ENCODE results near the gene UROC1. TPM values are rescaled to one million over a fixed set of nuclear protein-coding genes. Genes with fewer than 3 reads are reported as not detected.

The UROC1 gene
- total and polyA plus RNA-seq, 4 donors: 0.01 to 0.21 (median 0.08) TPM

DNA sequence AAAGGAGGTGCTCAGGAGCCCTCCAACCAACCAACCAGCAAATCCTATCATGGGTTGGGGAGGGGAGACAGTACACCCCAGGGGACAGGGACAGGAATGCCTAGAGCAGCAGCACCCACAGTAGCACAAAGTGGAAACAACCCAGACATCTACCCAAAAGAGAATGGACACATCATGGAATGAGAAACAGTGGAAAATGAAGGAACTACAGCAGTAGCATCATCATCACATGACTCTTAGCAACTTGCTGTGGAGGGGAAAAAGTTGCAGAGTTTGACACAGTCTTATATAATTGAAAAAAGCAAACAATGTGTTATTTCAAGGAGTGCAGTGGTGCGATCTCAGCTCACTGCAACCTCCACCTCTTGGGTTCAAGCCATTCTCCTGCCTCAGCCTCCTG, 30.1 kb upstream of the UROC1 start:
- Histone ChIP-seq H3K4me3 (no peak overlapping the region), H3K4me1 (ENCODE audit: control insufficient read depth in 5 of 5, insufficient read depth in 5 of 5, low read length in 5 of 5) (no peaks in the 10 kb centered on the region), H3K9me3 (ENCODE audit: control insufficient read depth in 4 of 4, insufficient read depth in 3 of 4, low read length in 3 of 4) (peaks cover 0 to 1% (median 0%) of the 10 kb centered on the region in 4 donors), H3K27me3 (ENCODE audit: control insufficient read depth in 3 of 3, insufficient read depth in 3 of 3, low read length in 2 of 3) (peaks cover 0 to 10% (median 0%) of the 10 kb centered on the region in 3 donors), H3K9ac (ENCODE audit: insufficient read depth in 1 of 2, low read length in 2 of 2) (no peak overlapping the region), H3K27ac (ENCODE audit: low read depth in 1 of 2, low read length in 1 of 2) (no peak overlapping the region), H3K36me3 (ENCODE audit: control insufficient read depth in 4 of 4, insufficient read depth in 4 of 4, low read length in 4 of 4) (no peaks in the 10 kb centered on the region)
- TF ChIP-seq, protein P1, sequence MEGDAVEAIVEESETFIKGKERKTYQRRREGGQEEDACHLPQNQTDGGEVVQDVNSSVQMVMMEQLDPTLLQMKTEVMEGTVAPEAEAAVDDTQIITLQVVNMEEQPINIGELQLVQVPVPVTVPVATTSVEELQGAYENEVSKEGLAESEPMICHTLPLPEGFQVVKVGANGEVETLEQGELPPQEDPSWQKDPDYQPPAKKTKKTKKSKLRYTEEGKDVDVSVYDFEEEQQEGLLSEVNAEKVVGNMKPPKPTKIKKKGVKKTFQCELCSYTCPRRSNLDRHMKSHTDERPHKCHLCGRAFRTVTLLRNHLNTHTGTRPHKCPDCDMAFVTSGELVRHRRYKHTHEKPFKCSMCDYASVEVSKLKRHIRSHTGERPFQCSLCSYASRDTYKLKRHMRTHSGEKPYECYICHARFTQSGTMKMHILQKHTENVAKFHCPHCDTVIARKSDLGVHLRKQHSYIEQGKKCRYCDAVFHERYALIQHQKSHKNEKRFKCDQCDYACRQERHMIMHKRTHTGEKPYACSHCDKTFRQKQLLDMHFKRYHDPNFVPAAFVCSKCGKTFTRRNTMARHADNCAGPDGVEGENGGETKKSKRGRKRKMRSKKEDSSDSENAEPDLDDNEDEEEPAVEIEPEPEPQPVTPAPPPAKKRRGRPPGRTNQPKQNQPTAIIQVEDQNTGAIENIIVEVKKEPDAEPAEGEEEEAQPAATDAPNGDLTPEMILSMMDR (IDR thresholded peaks at IDR 0.05; ENCODE audit: control extremely low read depth, extremely low read depth): no peak
- 75 to 94% methylated on average over 1 of the region's 1 CpG for WGBS, 2 donors
- ATAC-seq (ENCODE audit: insufficient read depth, low FRiP score) (no peak), DNase-seq (no peak)

DNA sequence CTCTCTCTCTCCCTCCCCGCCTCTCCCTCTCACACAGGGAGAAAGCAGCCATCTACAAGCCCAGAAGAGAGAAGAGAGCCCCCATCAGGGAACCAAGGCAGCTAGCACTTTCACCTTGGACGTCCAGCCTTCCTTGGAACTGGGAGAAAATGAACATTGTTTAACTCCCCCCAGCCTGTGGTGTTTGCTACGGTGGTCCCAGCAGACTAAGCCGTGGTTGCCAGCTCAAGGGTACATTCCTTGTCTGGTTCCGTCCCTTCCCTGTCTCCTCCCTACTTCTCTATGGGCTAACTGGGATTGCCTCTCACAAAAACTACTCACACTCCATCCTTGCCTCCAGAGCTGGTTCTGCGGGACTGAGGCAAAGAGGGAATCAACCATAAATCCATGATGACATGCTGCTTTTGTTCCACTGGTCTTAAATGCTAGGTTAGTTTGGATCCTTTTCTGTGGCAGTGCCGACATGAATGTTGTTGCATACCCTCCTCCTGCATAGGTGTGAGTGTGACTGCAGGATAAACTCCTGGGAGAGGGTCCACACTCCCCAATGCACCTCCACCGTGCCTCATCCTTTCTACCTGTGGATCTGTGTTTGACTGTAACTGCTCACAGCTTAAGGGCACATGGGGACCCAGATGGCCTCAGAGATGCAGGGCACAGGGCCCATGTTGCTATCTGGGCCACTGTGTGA, 29.1 kb upstream of the UROC1 start:
- H3K4me1 ChIP-seq (ENCODE audit: control insufficient read depth in 5 of 5, insufficient read depth in 5 of 5, low read length in 5 of 5): peaks cover 0 to 2% (median 0%) of the 10 kb centered on the region in 5 donors
- ATAC-seq (ENCODE audit: insufficient read depth, low FRiP score) (no peak), DNase-seq (peak in 1 of 3 donors; percentile 8)
- no peak overlapping the region for H3K9ac ChIP-seq (ENCODE audit: insufficient read depth in 1 of 2, low read length in 2 of 2)
- H3K36me3 ChIP-seq (ENCODE audit: control insufficient read depth in 4 of 4, insufficient read depth in 4 of 4, low read length in 4 of 4): no peaks in the 10 kb centered on the region
- WGBS, 2 donors: 82 to 90% methylated on average over 8 of the region's 8 CpGs
- TF ChIP-seq, protein P1 (IDR thresholded peaks at IDR 0.05; ENCODE audit: control extremely low read depth, extremely low read depth): no peak
- peaks cover 0 to 1% (median 0%) of the 10 kb centered on the region in 4 donors for H3K9me3 ChIP-seq (ENCODE audit: control insufficient read depth in 4 of 4, insufficient read depth in 3 of 4, low read length in 3 of 4)
- H3K4me3 ChIP-seq: no peak overlapping the region
- no peak overlapping the region for H3K27ac ChIP-seq (ENCODE audit: low read depth in 1 of 2, low read length in 1 of 2)
- peaks cover 1 to 13% (median 4%) of the 10 kb centered on the region in 3 donors for H3K27me3 ChIP-seq (ENCODE audit: control insufficient read depth in 3 of 3, insufficient read depth in 3 of 3, low read length in 2 of 3)

DNA sequence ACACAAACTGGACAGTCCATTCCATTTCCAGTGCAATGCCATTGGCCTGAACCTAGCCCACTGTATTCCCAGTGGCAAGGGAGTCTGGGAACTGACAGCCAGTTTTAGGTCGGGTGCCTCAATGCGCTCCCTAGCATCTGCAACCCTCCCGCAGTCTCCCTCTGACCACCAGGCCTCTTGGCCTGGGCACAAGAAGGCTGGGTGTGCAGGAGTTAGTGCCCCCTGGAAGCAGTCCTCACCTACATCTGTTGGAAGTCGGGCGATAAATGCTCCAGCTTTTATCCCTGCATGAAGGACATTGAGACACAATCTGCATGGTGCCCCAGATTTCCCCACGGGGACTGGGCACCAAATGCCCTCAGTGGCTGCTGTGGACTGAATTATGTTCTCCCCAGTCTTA, 28.4 kb upstream of the UROC1 start:
- Histone ChIP-seq H3K9me3 (ENCODE audit: control insufficient read depth in 4 of 4, insufficient read depth in 3 of 4, low read length in 3 of 4) (peaks cover 0 to 1% (median 0%) of the 10 kb centered on the region in 4 donors), H3K4me1 (ENCODE audit: control insufficient read depth in 5 of 5, insufficient read depth in 5 of 5, low read length in 5 of 5) (peaks cover 0 to 2% (median 0%) of the 10 kb centered on the region in 5 donors), H3K27me3 (ENCODE audit: control insufficient read depth in 3 of 3, insufficient read depth in 3 of 3, low read length in 2 of 3) (peaks cover 6 to 19% (median 7%) of the 10 kb centered on the region in 3 donors), H3K4me3 (no peak overlapping the region), H3K36me3 (ENCODE audit: control insufficient read depth in 4 of 4, insufficient read depth in 4 of 4, low read length in 4 of 4) (no peaks in the 10 kb centered on the region), H3K27ac (ENCODE audit: low read depth in 1 of 2, low read length in 1 of 2) (no peak overlapping the region), H3K9ac (ENCODE audit: insufficient read depth in 1 of 2, low read length in 2 of 2) (no peak overlapping the region)
- ATAC-seq (ENCODE audit: insufficient read depth, low FRiP score) (no peak), DNase-seq (peak in 1 of 3 donors; percentile 7)
- TF ChIP-seq, protein P1 (IDR thresholded peaks at IDR 0.05; ENCODE audit: control extremely low read depth, extremely low read depth): no peak
- WGBS, 2 donors: 93% methylated on average over 6 of the region's 6 CpGs
